HEK293T (cell line): ENCODE results near the gene TIMP3.
"Not testable (repeated sequence)": the region's sequence is repeated elsewhere in the genome, so short reads cannot be mapped to it uniquely, and the experiment has no call there.

Experiments used
- CTCF ChIA-PET: fragments of 350-600 bp; formaldehyde crosslinking; extraction: SDS; loops from one replicate; lab custom pipeline; 2021; ENCODE audit warnings: antibody characterized with exemption, inconsistent platforms; lab: Yijun Ruan, JAX
- POLR2A ChIA-PET: fragments of 350-600 bp; formaldehyde crosslinking; extraction: SDS; loops from one replicate; lab custom pipeline; 2020; ENCODE audit warnings: antibody characterized with exemption, inconsistent platforms; lab: Yijun Ruan, JAX
- DNase-seq: peaks from one replicate; pipeline ENCODE4 v3.0.0; 2012; ENCODE audit warnings: mixed read lengths; ENCODE audit errors: extremely low spot score
- ARNT ChIP-seq: fragments of 450-650 bp; IDR thresholded peaks from 2 replicates; pipeline ENCODE4 v1.6.1; 2017; ENCODE audit warnings: mild to moderate bottlenecking
- BHLHE40 ChIP-seq: fragments of 450-650 bp; IDR thresholded peaks from 2 replicates; pipeline ENCODE4 v1.6.1; 2016; ENCODE audit warnings: mild to moderate bottlenecking, moderate library complexity, borderline replicate concordance
- CTBP1 ChIP-seq: fragments of 450-650 bp; IDR thresholded peaks from 2 replicates; pipeline ENCODE4 v1.6.1; 2016; ENCODE audit warnings: borderline replicate concordance
- ELF4 ChIP-seq: fragments of 450-650 bp; IDR thresholded peaks from 2 replicates; pipeline ENCODE4 v1.6.1; 2017; ENCODE audit warnings: antibody characterized with exemption
- FOXA1 ChIP-seq: fragments of 450-650 bp; IDR thresholded peaks from 2 replicates; pipeline ENCODE4 v1.6.1; 2016; ENCODE audit warnings: mild to moderate bottlenecking
- FOXK2 ChIP-seq: fragments of 450-650 bp; IDR thresholded peaks from 2 replicates; pipeline ENCODE4 v1.6.1; 2016; ENCODE audit warnings: mild to moderate bottlenecking
- FOXM1 ChIP-seq: fragments of 450-650 bp; IDR thresholded peaks from 2 replicates; pipeline ENCODE4 v1.6.1; 2017; ENCODE audit warnings: mild to moderate bottlenecking, borderline replicate concordance
- HDGF ChIP-seq: fragments of 450-650 bp; IDR thresholded peaks from 2 replicates; pipeline ENCODE4 v1.6.1; 2017; ENCODE audit warnings: antibody characterized with exemption, borderline replicate concordance
- L3MBTL2 ChIP-seq: fragments of 450-650 bp; conservative IDR thresholded peaks from 2 replicates; pipeline ENCODE4 v1.6.1; 2016; ENCODE audit warnings: mild to moderate bottlenecking
- LEF1 ChIP-seq: fragments of 450-650 bp; IDR thresholded peaks from 2 replicates; pipeline ENCODE4 v1.6.1; 2017; ENCODE audit warnings: mild to moderate bottlenecking, borderline replicate concordance
- NFRKB ChIP-seq: fragments of 450-650 bp; IDR thresholded peaks from 2 replicates; pipeline ENCODE4 v1.6.1; 2016; ENCODE audit warnings: mild to moderate bottlenecking, moderate library complexity
- SP1 ChIP-seq: fragments of 450-650 bp; IDR thresholded peaks from 2 replicates; pipeline ENCODE4 v1.6.1; 2017
- SUZ12 ChIP-seq: fragments of 450-650 bp; IDR thresholded peaks from 2 replicates; pipeline ENCODE4 v1.6.1; 2016; ENCODE audit warnings: mild to moderate bottlenecking
- TARDBP ChIP-seq: fragments of 450-650 bp; IDR thresholded peaks from 2 replicates; pipeline ENCODE4 v1.6.1; 2016
- ZNF384 ChIP-seq: fragments of 450-650 bp; IDR thresholded peaks from 2 replicates; pipeline ENCODE4 v1.6.1; 2016
- TF ChIP-seq, protein P1 (sequence below): fragments of 450-650 bp; IDR thresholded peaks from 2 replicates; pipeline ENCODE4 v1.6.1; 2016

The TIMP3 gene

DNA sequence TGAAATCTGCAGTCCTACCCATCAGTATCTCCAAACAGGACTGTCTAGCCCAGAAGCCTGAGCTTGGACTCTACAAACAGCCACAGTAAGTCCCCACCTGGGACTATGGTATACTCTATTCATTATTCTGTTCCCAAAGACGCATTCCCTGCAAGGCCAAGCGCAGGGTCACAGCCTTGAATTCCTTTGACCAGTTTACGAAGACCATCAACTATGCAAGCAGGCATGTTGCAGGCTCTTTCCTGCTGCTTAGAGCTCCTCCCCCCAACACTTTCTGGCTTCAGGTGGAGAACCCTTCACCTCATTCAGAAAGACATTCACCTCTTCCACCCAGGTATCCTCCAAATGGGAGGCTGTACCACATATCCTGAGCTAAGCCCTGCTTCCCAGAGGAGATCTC lies 62.5 kb downstream of the TIMP3 start:
- ChIA-PET POLR2A (no interaction called here), CTCF (interaction anchor here (1.4 kb wide), 1 partner anchor 67 kb away, joined by 4 read pairs; no protein-coding TSS in a partner anchor)
- no peak for DNase-seq
- TF ChIP-seq CTBP1: no peak
- no peak for TF ChIP-seq NFRKB

DNA sequence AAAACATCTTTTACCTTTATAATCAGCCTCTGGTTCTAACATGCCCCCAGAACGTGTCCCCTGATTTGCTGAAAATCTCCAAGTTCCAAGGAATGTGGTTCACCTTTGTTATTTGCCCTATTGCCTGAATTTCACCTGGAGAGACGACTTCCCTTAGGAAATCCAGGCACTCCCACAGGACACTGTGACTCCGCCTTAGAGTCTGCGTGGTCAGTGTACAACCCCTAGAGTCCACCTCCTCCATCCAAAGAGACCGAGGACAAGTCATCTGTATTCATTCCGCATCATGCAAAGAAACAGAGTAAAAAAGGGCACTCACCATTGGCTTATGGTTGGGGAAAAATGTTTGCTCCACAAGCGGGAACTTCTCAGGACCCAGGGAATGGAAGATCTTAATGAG lies 63.1 kb downstream of the TIMP3 start:
- POLR2A ChIA-PET: no interaction called here
- CTCF ChIA-PET: interaction anchor here (0.6 kb wide), 1 partner anchor 262 kb away, joined by 3 read pairs; no protein-coding TSS in a partner anchor
- TF ChIP-seq ARNT: no peak
- no peak for DNase-seq

DNA sequence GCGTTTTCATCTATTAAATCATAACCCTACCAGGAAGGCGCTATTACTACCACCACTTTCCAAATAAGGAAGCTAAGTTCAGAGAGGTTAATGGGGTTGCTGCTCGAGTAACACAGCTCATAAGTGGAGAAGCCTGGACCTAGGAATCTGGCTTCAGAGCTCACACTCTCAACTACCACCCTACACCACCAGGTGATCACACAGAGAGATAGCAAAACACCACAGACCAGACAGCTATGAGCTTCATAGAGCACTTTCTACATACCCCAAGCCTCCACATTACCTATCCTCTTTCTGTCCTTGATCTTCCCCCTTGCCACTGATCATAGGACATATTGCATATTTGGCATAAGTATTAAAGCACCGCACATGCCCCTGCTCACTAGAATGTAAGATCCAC lies 65.4 kb downstream of the TIMP3 start:
- no peak for TF ChIP-seq LEF1
- TF ChIP-seq SUZ12: no peak
- TF ChIP-seq CTBP1: no peak
- TF ChIP-seq FOXK2: no peak
- no peak for TF ChIP-seq L3MBTL2
- no peak for TF ChIP-seq SP1
- TF ChIP-seq NFRKB: no peak
- TF ChIP-seq, protein P1, sequence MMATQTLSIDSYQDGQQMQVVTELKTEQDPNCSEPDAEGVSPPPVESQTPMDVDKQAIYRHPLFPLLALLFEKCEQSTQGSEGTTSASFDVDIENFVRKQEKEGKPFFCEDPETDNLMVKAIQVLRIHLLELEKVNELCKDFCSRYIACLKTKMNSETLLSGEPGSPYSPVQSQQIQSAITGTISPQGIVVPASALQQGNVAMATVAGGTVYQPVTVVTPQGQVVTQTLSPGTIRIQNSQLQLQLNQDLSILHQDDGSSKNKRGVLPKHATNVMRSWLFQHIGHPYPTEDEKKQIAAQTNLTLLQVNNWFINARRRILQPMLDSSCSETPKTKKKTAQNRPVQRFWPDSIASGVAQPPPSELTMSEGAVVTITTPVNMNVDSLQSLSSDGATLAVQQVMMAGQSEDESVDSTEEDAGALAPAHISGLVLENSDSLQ: no peak
- no peak for TF ChIP-seq ZNF384
- TF ChIP-seq TARDBP: no peak
- CTCF ChIA-PET: no interaction called here
- no peak for DNase-seq
- POLR2A ChIA-PET: no interaction called here

DNA sequence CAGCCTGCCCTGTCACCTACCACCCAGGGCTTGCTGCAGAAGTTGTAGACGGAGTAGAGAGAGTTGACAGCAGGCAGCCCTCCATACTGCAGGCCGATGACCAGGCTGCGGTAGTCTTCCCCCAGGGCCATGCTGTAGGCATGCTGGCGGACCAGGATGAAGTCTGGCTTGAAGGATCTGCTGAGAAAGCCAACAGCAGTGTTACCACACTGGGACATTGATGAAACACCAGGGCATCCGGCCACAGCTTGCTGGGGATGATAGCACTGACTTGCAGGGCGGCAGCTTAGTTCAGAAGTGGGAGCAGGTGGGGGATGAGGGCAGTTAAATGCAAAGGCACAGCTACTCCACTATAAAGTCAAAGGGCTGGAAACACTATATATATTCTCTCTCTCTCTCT lies 67.4 kb downstream of the TIMP3 start:
- POLR2A ChIA-PET: no interaction called here
- no peak for TF ChIP-seq CTBP1
- TF ChIP-seq TARDBP: no peak
- no peak for TF ChIP-seq ZNF384
- no peak for TF ChIP-seq SP1
- TF ChIP-seq FOXA1: no peak
- no peak for TF ChIP-seq BHLHE40
- TF ChIP-seq, protein P1: no peak
- no peak for TF ChIP-seq HDGF
- no peak for TF ChIP-seq ELF4
- TF ChIP-seq NFRKB: no peak
- TF ChIP-seq LEF1: no peak
- TF ChIP-seq SUZ12: no peak
- TF ChIP-seq FOXK2: no peak
- no peak for TF ChIP-seq L3MBTL2
- no peak for TF ChIP-seq FOXM1
- TF ChIP-seq ARNT: no peak
- CTCF ChIA-PET: no interaction called here
- DNase-seq: no peak

DNA sequence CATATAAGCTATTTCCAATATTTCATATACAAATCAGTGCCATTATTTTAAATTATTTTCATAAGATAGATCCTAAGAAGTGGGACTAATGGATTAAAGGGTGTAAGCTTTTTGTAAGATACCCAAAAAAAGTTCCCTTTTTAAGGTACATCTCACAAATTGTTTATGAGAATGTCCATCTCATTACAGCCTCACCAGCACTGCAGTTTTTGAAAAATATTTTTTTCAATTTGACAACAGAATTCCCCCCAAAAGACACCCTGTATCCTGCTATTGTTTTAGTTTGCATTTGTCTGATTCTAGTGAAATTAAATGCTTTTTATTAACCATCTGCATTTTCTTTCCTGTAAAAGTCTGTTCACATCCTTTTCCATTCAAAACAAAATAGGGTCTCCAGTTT lies 69.0 kb downstream of the TIMP3 start:
- CTCF ChIA-PET: no interaction called here
- POLR2A ChIA-PET: no interaction called here
- DNase-seq: no peak
- no peak for TF ChIP-seq SP1
- no peak for TF ChIP-seq BHLHE40
- TF ChIP-seq FOXK2: no peak
- TF ChIP-seq L3MBTL2: no peak
- no peak for TF ChIP-seq CTBP1
- no peak for TF ChIP-seq TARDBP

DNA sequence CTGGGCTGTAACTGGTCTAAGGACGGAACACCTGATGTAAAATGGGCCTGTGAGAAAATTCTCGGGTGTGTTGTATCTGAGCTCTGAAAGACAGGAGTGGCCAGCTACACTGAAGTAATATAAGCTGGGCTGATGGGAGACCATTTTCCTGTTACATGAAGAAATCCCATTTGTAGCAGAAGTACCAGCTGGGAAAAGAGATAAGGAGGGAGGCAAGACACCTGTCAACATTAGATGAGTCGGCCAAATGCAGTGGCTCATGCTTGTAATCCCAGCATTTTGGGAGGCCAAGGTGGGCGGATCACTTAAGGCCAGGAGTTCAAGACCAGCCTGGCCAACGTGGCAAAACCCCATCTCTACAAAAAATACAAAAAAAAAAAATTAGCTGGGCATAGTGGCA lies 72.1 kb downstream of the TIMP3 start:
- DNase-seq, POLR2A ChIA-PET, CTCF ChIA-PET: not testable (repeated sequence)

DNA sequence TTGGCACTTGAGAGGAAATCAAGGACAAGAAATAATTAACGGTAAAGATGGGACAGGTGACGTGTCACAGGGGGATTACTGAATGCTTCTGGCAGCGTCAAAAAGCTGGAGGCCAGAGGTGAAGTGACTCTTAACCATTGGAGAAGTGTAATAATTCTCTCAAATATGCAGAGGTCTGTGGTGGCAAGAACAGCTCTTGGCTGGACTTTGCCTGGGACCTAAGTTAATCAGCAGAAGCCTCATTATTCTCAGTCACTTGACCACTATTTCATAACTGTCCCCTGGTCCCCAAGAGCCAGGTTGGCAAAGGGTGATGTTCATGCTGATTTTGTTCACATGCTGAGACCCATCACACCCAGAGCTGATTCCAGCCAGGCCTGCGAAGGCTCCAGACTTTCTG lies 72.9 kb downstream of the TIMP3 start:
- ChIA-PET CTCF (no interaction called here), POLR2A (no interaction called here)
- no peak for DNase-seq
- TF ChIP-seq BHLHE40 (no peak), CTBP1 (no peak), ELF4 (no peak), SP1 (no peak), ARNT (no peak), L3MBTL2 (no peak), TARDBP (no peak), FOXK2 (no peak), LEF1 (no peak)
- TF ChIP-seq, protein P1: no peak

DNA sequence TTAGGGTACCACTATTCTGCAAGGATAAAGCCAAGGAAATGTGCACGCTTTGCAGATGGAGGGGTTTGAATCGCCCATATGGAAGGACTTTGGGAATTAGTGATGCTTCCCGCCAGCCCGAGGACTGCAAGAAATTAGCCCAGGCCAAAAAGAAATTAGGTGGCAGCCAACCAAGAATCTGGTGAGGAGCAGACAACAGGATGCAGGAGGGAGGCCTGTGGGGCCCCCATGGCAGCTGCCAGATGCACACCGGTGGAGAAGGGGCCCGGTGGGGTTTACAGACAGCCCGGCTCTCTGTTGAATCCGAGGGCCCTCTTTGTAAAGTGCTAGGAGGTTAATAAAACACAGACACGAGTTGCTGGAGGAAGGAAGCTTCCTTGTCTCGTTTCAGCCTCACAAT lies 73.5 kb downstream of the TIMP3 start:
- ChIA-PET CTCF (no interaction called here), POLR2A (no interaction called here)
- TF ChIP-seq LEF1: no peak
- TF ChIP-seq FOXA1: no peak
- no peak for DNase-seq
